HEK293 (cell line): Measurements from ENCODE around the gene PDE4B.

Experiments used
- CTCF ChIA-PET: fragments of 350-600 bp; formaldehyde crosslinking; extraction: SDS; loops from one replicate; lab custom pipeline; 2021; ENCODE audit warnings: antibody characterized with exemption; lab: Yijun Ruan, JAX
- POLR2A ChIA-PET: fragments of 300-600 bp; formaldehyde crosslinking; extraction: SDS; loops from one replicate; lab custom pipeline; 2020; ENCODE audit warnings: antibody characterized with exemption, inconsistent platforms; lab: Yijun Ruan, JAX
- H3K27ac ChIP-seq: fragments of 200-500 bp; sonication (Bioruptor generic); 2 replicates; pipeline ENCODE4 v1.5.1; 2014; ENCODE audit warnings: low read depth, low read length, control low read depth, inconsistent platforms; ENCODE audit errors: extremely low read depth
- H3K36me3 ChIP-seq, 2 experiments: fragments of 200-500 bp in 1 of 2; sonication (Bioruptor generic) in 1 of 2; 1 replicate in 1 of 2; 2 replicates in 1 of 2; pipeline ENCODE4 v1.5.1; 2014 to 2017; ENCODE audit warnings: inconsistent platforms in 2 of 2, low read length in 2 of 2; ENCODE audit not compliant: control insufficient read depth in 2 of 2, insufficient read depth in 1 of 2
- H3K4me1 ChIP-seq: fragments of 200-500 bp; sonication (Bioruptor generic); 2 replicates; pipeline ENCODE4 v1.5.1; 2014; ENCODE audit warnings: mild to moderate bottlenecking, low read length, inconsistent platforms; ENCODE audit not compliant: control insufficient read depth, insufficient read depth
- H3K4me3 ChIP-seq: 2 replicates; pipeline ENCODE4 v1.5.1; 2011; ENCODE audit warnings: low read depth, mild to moderate bottlenecking, control low read depth, low read length, moderate library complexity
- H3K9me3 ChIP-seq: fragments of 200-500 bp; sonication (Bioruptor generic); 2 replicates; pipeline ENCODE4 v1.5.1; 2014; ENCODE audit warnings: low read depth, low read length, inconsistent platforms; ENCODE audit not compliant: control insufficient read depth, insufficient read depth
- HOXC10 ChIP-seq: sonication (generic); formaldehyde crosslinking; IDR thresholded peaks from 2 replicates; pipeline ENCODE4 v1.8.1; 2023; ENCODE audit warnings: mild to moderate bottlenecking, missing genetic modification reagents
- IKZF3 ChIP-seq: fragments of 450-650 bp; IDR thresholded peaks from 2 replicates; pipeline ENCODE4 v1.5.0; 2018; ENCODE audit warnings: missing biosample characterization, mild to moderate bottlenecking, missing genetic modification characterization, moderate library complexity
- PATZ1 ChIP-seq: fragments of 450-650 bp; formaldehyde crosslinking; IDR thresholded peaks from 2 replicates; pipeline ENCODE4 v1.5.1; 2016; ENCODE audit warnings: missing biosample characterization, missing genetic modification characterization
- SETDB1 ChIP-seq: IDR thresholded peaks from one replicate; pipeline ENCODE4 v1.6.1; 2017; ENCODE audit warnings: mild to moderate bottlenecking, low read length, moderate library complexity, mixed read lengths; ENCODE audit not compliant: insufficient read length
- SP3 ChIP-seq: fragments of 450-650 bp; formaldehyde crosslinking; IDR thresholded peaks from 2 replicates; pipeline ENCODE4 v1.5.1; 2016; ENCODE audit warnings: missing biosample characterization, missing genetic modification characterization
- SP7 ChIP-seq: fragments of 450-650 bp; formaldehyde crosslinking; IDR thresholded peaks from 2 replicates; pipeline ENCODE4 v1.5.1; 2016; ENCODE audit warnings: missing biosample characterization, missing genetic modification characterization
- ZFHX2 ChIP-seq: fragments of 450-650 bp; formaldehyde crosslinking; conservative IDR thresholded peaks from 2 replicates; pipeline ENCODE4 v1.5.1; 2016; ENCODE audit warnings: missing biosample characterization, missing genetic modification characterization
- ZNF18 ChIP-seq: fragments of 450-650 bp; formaldehyde crosslinking; IDR thresholded peaks from 2 replicates; pipeline ENCODE4 v1.5.1; 2016; ENCODE audit warnings: missing biosample characterization, missing genetic modification characterization
- ZNF239 ChIP-seq: fragments of 450-650 bp; formaldehyde crosslinking; IDR thresholded peaks from 2 replicates; pipeline ENCODE4 v1.5.1; 2016; ENCODE audit warnings: missing biosample characterization, missing genetic modification characterization
- ZNF248 ChIP-seq: fragments of 450-650 bp; formaldehyde crosslinking; IDR thresholded peaks from 2 replicates; pipeline ENCODE4 v1.5.1; 2017; ENCODE audit warnings: missing biosample characterization, missing genetic modification characterization
- ZNF354C ChIP-seq: fragments of 450-650 bp; formaldehyde crosslinking; IDR thresholded peaks from 2 replicates; pipeline ENCODE4 v1.5.1; 2016; ENCODE audit warnings: missing biosample characterization, missing genetic modification characterization, low read depth, borderline replicate concordance
- ZNF362 ChIP-seq: fragments of 450-650 bp; formaldehyde crosslinking; IDR thresholded peaks from 2 replicates; pipeline ENCODE4 v1.5.1; 2016; ENCODE audit warnings: missing biosample characterization, missing genetic modification characterization
- ZNF398 ChIP-seq: fragments of 450-650 bp; formaldehyde crosslinking; IDR thresholded peaks from 2 replicates; pipeline ENCODE4 v1.5.1; 2017; ENCODE audit warnings: missing biosample characterization, missing genetic modification characterization
- ZNF423 ChIP-seq: fragments of 450-650 bp; formaldehyde crosslinking; IDR thresholded peaks from 2 replicates; pipeline ENCODE4 v1.5.1; 2016; ENCODE audit warnings: missing biosample characterization, missing genetic modification characterization
- ZNF488 ChIP-seq: fragments of 450-650 bp; formaldehyde crosslinking; IDR thresholded peaks from 2 replicates; pipeline ENCODE4 v1.5.1; 2016; ENCODE audit warnings: missing biosample characterization, missing genetic modification characterization
- ZNF530 ChIP-seq: fragments of 450-650 bp; formaldehyde crosslinking; IDR thresholded peaks from 2 replicates; pipeline ENCODE4 v1.5.1; 2016; ENCODE audit warnings: low read depth, missing biosample characterization, missing genetic modification characterization
- ZNF558 ChIP-seq: fragments of 450-650 bp; formaldehyde crosslinking; IDR thresholded peaks from 2 replicates; pipeline ENCODE4 v1.5.1; 2016; ENCODE audit warnings: missing biosample characterization, missing genetic modification characterization
- ZNF629 ChIP-seq: fragments of 450-650 bp; formaldehyde crosslinking; IDR thresholded peaks from 2 replicates; pipeline ENCODE4 v1.5.1; 2017; ENCODE audit warnings: missing biosample characterization, missing genetic modification characterization
- ZNF677 ChIP-seq: fragments of 450-650 bp; IDR thresholded peaks from 2 replicates; pipeline ENCODE4 v1.5.0; 2018; ENCODE audit warnings: missing biosample characterization, mild to moderate bottlenecking, missing genetic modification characterization, moderate library complexity
- ZNF777 ChIP-seq: fragments of 450-650 bp; formaldehyde crosslinking; IDR thresholded peaks from 2 replicates; pipeline ENCODE4 v1.5.1; 2017; ENCODE audit warnings: missing biosample characterization, missing genetic modification characterization, borderline replicate concordance
- ZNF843 ChIP-seq: fragments of 450-650 bp; formaldehyde crosslinking; IDR thresholded peaks from 2 replicates; pipeline ENCODE4 v1.5.1; 2016; ENCODE audit warnings: missing biosample characterization, missing genetic modification characterization
- ZXDB ChIP-seq: fragments of 450-650 bp; formaldehyde crosslinking; IDR thresholded peaks from 2 replicates; pipeline ENCODE4 v1.5.1; 2016; ENCODE audit warnings: missing biosample characterization, missing genetic modification characterization

The PDE4B gene

GRCh38 chr1:65824103-65824502, 31.4 kb downstream of the PDE4B start:
- ChIA-PET CTCF (interaction anchor here (0.5 kb wide), 1 partner anchor 134 kb away, joined by 3 read pairs; no protein-coding TSS in a partner anchor), POLR2A (no interaction called here)
- Histone ChIP-seq H3K27ac (no peak overlapping the region), H3K4me1 (no peaks in the 10 kb centered on the region), H3K9me3 (no peaks in the 10 kb centered on the region), H3K4me3 (no peak overlapping the region), H3K36me3 (no peaks in the 10 kb centered on the region)
- TF ChIP-seq ZNF777 (tag by site-specific recombination) (no peak), ZNF248 (tag by site-specific recombination) (no peak), ZNF398 (no peak), ZNF558 (tag by site-specific recombination) (no peak)

- no peak for TF ChIP-seq ZNF18
- no peak for TF ChIP-seq HOXC10 (CRISPR knock-in tag)
- no peak for TF ChIP-seq ZNF677 (tag by site-specific recombination)
- no peak for TF ChIP-seq ZNF843 (tag by site-specific recombination)
- TF ChIP-seq ZNF629 (tag by site-specific recombination), result no peak
- no peak for TF ChIP-seq SP3 (tag by site-specific recombination)
- no peak for TF ChIP-seq ZNF362 (tag by site-specific recombination)
- no peak for TF ChIP-seq ZXDB
- no peak for TF ChIP-seq ZFHX2 (tag by site-specific recombination)
- TF ChIP-seq ZNF530 (tag by site-specific recombination), result no peak
- no peak for TF ChIP-seq ZNF239 (tag by site-specific recombination)
- TF ChIP-seq ZNF488 (tag by site-specific recombination), result no peak
- no peak for TF ChIP-seq ZNF423 (tag by site-specific recombination)
- TF ChIP-seq IKZF3 (tag by site-specific recombination), result no peak
- TF ChIP-seq PATZ1 (tag by site-specific recombination), result no peak
- TF ChIP-seq SP7 (tag by site-specific recombination), result no peak
- no peak for TF ChIP-seq ZNF354C (tag by site-specific recombination)
- no peak for TF ChIP-seq SETDB1
- Histone ChIP-seq H3K4me3 (no peak overlapping the region), H3K4me1 (no peaks in the 10 kb centered on the region), H3K36me3 (no peaks in the 10 kb centered on the region), H3K27ac (no peak overlapping the region), H3K9me3 (no peaks in the 10 kb centered on the region)
- POLR2A ChIA-PET, result no interaction called here
- CTCF ChIA-PET, result interaction anchor here (0.6 kb wide), 2 partner anchors 11 to 136 kb away, joined by 3 to 5 read pairs; no protein-coding TSS in a partner anchor
Measured at GRCh38 chr1:65825741-65826140, 33.0 kb downstream of the PDE4B start.
